GM23338 (cell line): Measurements from ENCODE around the gene TRPM7. TPM values are rescaled to one million over a fixed set of nuclear protein-coding genes. Genes with fewer than 3 reads are reported as not detected.

Experiments
- ATAC-seq: fragments of 200-7000 bp; cut with Tn5 transposase; 3 replicates; pipeline ENCODE4 v1.9.1; 2020
- DNase-seq: peaks from one replicate; pipeline ENCODE4 v3.0.0-alpha.2; 2015; ENCODE audit warnings: low spot score
- H2AFZ ChIP-seq: fragments of 200-600 bp; sonication (generic); 2 replicates; pipeline ENCODE4 v1.8.0; 2016; ENCODE audit warnings: antibody characterized with exemption, mild to moderate bottlenecking, moderate library complexity
- H3F3A ChIP-seq: fragments of 200-600 bp; sonication (generic); replicated peaks from 2 replicates; pipeline ENCODE4 v1.8.0; 2017; ENCODE audit warnings: antibody characterized with exemption, mixed run types, low read depth
- H3K27ac ChIP-seq: fragments of 200-600 bp; sonication (generic); 2 replicates; pipeline ENCODE4 v1.6.1; 2016; ENCODE audit warnings: low read depth
- H3K27me3 ChIP-seq: fragments of 200-600 bp; sonication (generic); 2 replicates; pipeline ENCODE4 v1.8.0; 2016; ENCODE audit warnings: mild to moderate bottlenecking, mixed run types, moderate library complexity; ENCODE audit not compliant: insufficient read depth
- H3K36me3 ChIP-seq: fragments of 200-600 bp; sonication (generic); 2 replicates; pipeline ENCODE4 v1.8.0; 2016; ENCODE audit warnings: mild to moderate bottlenecking; ENCODE audit not compliant: insufficient read depth
- H3K4me1 ChIP-seq: fragments of 200-600 bp; sonication (generic); 2 replicates; pipeline ENCODE4 v1.8.0; 2016; ENCODE audit warnings: mild to moderate bottlenecking, moderate library complexity; ENCODE audit not compliant: insufficient read depth
- H3K4me2 ChIP-seq: fragments of 200-600 bp; sonication (generic); 2 replicates; pipeline ENCODE4 v1.7.1; 2017; ENCODE audit warnings: mixed run types
- H3K4me3 ChIP-seq: fragments of 200-600 bp; sonication (generic); 2 replicates; pipeline ENCODE4 v1.6.1; 2016; ENCODE audit warnings: mixed run types
- H3K79me2 ChIP-seq: fragments of 200-600 bp; sonication (generic); replicated peaks from 2 replicates; pipeline ENCODE4 v1.8.0; 2017; ENCODE audit warnings: mild to moderate bottlenecking; ENCODE audit not compliant: insufficient read depth
- H3K9me2 ChIP-seq: fragments of 200-600 bp; sonication (generic); 2 replicates; pipeline ENCODE4 v1.8.0; 2017; ENCODE audit not compliant: insufficient read depth
- H4K20me1 ChIP-seq: fragments of 200-600 bp; sonication (generic); replicated peaks from 2 replicates; pipeline ENCODE4 v1.8.0; 2017; ENCODE audit warnings: mild to moderate bottlenecking; ENCODE audit not compliant: insufficient read depth
- H3K27ac Mint-ChIP-seq: 2 replicates; pipeline ENCODE4 v1.8.0; 2020; ENCODE audit warnings: inconsistent platforms, mild to moderate bottlenecking, moderate library complexity, mixed read lengths
- H3K27me3 Mint-ChIP-seq: 3 replicates; pipeline ENCODE4 v1.8.0; 2022; ENCODE audit warnings: low read depth, mild to moderate bottlenecking, moderate library complexity, mixed read lengths, inconsistent platforms; ENCODE audit not compliant: insufficient read depth, poor library complexity
- H3K36me3 Mint-ChIP-seq: 3 replicates; pipeline ENCODE4 v1.8.0; 2021; ENCODE audit warnings: low read depth, mild to moderate bottlenecking, inconsistent platforms, moderate library complexity, mixed read lengths
- H3K4me1 Mint-ChIP-seq: 3 replicates; pipeline ENCODE4 v1.8.0; 2020; ENCODE audit warnings: mild to moderate bottlenecking, inconsistent platforms, mixed read lengths
- H3K4me3 Mint-ChIP-seq: 3 replicates; pipeline ENCODE4 v1.8.0; 2021; ENCODE audit warnings: moderate library complexity, mild to moderate bottlenecking, inconsistent platforms, mixed read lengths
- H3K9me3 Mint-ChIP-seq: 3 replicates; pipeline ENCODE4 v1.8.0; 2020; ENCODE audit warnings: moderate library complexity, mild to moderate bottlenecking, inconsistent platforms, mixed read lengths
- EZH2phosphoT487 ChIP-seq: fragments of 200-600 bp; sonication (generic); IDR thresholded peaks from one replicate; pipeline ENCODE4 v1.8.1; 2018; ENCODE audit warnings: antibody characterized with exemption; ENCODE audit not compliant: unreplicated experiment
- JUNB ChIP-seq: IDR thresholded peaks from one replicate; pipeline ENCODE4 v1.6.1; 2016; ENCODE audit warnings: antibody characterized with exemption; ENCODE audit not compliant: unreplicated experiment
- POLR2AphosphoS5 ChIP-seq: IDR thresholded peaks from 2 replicates; pipeline ENCODE4 v1.6.1; 2016; ENCODE audit warnings: antibody characterized with exemption, low read depth
- STAT1 ChIP-seq: IDR thresholded peaks from one replicate; pipeline ENCODE4 v1.6.1; 2016; ENCODE audit warnings: antibody characterized with exemption; ENCODE audit not compliant: unreplicated experiment
- ZNF331 ChIP-seq: fragments of 250-450 bp; sonication (Bioruptor Pico); IDR thresholded peaks from 2 replicates; pipeline ENCODE4 v1.5.0; 2020; ENCODE audit warnings: low read depth, mild to moderate bottlenecking, moderate library complexity
- ZNF462 ChIP-seq: fragments of 250-450 bp; sonication (Bioruptor Pico); IDR thresholded peaks from 2 replicates; pipeline ENCODE4 v1.5.0; 2020; ENCODE audit warnings: mild to moderate bottlenecking, moderate library complexity
- polyA plus RNA-seq: library from polyadenylated mRNA; unstranded; fragments of >200 nt; fragmentation: Nextera tagmentation; extraction: Ambion mirVana; gene quantifications from 2 replicates; pipeline ENCODE4 v1.2.1, GENCODE V29; 2016
- total RNA-seq: library from RNA; depleted of rRNA; stranded (reverse); fragments of >200 nt; shearing (Covaris generic); gene quantifications from 2 replicates; pipeline ENCODE4 v1.2.3, GENCODE V29; 2014
- TF ChIP-seq, protein P1 (sequence below): IDR thresholded peaks from one replicate; pipeline ENCODE4 v1.6.1; 2018; ENCODE audit warnings: antibody characterized with exemption; ENCODE audit not compliant: unreplicated experiment
- TF ChIP-seq, protein P2 (sequence below): IDR thresholded peaks from 2 replicates; pipeline ENCODE4 v1.6.1; 2016; ENCODE audit warnings: antibody characterized with exemption
- TF ChIP-seq, protein P3 (sequence below), 2 experiments: fragments of 200-600 bp in 1 of 2; sonication (generic) in 1 of 2; conservative IDR thresholded peaks; 2 replicates each; pipeline versions ENCODE4 v1.5.1 to v1.6.1; 2016 to 2017; ENCODE audit warnings: antibody characterized with exemption in 2 of 2, low read depth in 2 of 2, mild to moderate bottlenecking in 2 of 2, moderate library complexity in 1 of 2

Gene TRPM7
- total and polyA plus RNA-seq, 2 experiments from 2014 or later: 8.3 to 41.0 TPM

- DNase-seq (no peak), ATAC-seq (no peak)
- H3K4me1 ChIP-seq: no peaks in the 10 kb centered on the region
- peaks cover 1% of the 10 kb centered on the region for H3K27me3 Mint-ChIP-seq
- H3K4me1 Mint-ChIP-seq: no peaks in the 10 kb centered on the region
- H4K20me1 ChIP-seq: no peaks in the 10 kb centered on the region
- no peak overlapping the region for H3K4me3 Mint-ChIP-seq
- H3K36me3 Mint-ChIP-seq: peaks cover 38% of the 10 kb centered on the region; the same call in 2 of the 3 replicates
- H3K9me3 Mint-ChIP-seq: no peaks in the 10 kb centered on the region
- H3K36me3 ChIP-seq: peaks cover 27% of the 10 kb centered on the region
- H3K4me3 ChIP-seq: no peak overlapping the region
- no peaks in the 10 kb centered on the region for H3K27me3 ChIP-seq
- H3K79me2 ChIP-seq: no peaks in the 10 kb centered on the region
- no peak overlapping the region for H2AFZ ChIP-seq
- no peak overlapping the region for H3K27ac ChIP-seq
- H3F3A ChIP-seq: no peaks in the 10 kb centered on the region
- no peaks in the 10 kb centered on the region for H3K9me2 ChIP-seq
- H3K4me2 ChIP-seq: no peak overlapping the region
- no peak overlapping the region; the same call in 1 of the 2 replicates for H3K27ac Mint-ChIP-seq
- TF ChIP-seq, protein P1, sequence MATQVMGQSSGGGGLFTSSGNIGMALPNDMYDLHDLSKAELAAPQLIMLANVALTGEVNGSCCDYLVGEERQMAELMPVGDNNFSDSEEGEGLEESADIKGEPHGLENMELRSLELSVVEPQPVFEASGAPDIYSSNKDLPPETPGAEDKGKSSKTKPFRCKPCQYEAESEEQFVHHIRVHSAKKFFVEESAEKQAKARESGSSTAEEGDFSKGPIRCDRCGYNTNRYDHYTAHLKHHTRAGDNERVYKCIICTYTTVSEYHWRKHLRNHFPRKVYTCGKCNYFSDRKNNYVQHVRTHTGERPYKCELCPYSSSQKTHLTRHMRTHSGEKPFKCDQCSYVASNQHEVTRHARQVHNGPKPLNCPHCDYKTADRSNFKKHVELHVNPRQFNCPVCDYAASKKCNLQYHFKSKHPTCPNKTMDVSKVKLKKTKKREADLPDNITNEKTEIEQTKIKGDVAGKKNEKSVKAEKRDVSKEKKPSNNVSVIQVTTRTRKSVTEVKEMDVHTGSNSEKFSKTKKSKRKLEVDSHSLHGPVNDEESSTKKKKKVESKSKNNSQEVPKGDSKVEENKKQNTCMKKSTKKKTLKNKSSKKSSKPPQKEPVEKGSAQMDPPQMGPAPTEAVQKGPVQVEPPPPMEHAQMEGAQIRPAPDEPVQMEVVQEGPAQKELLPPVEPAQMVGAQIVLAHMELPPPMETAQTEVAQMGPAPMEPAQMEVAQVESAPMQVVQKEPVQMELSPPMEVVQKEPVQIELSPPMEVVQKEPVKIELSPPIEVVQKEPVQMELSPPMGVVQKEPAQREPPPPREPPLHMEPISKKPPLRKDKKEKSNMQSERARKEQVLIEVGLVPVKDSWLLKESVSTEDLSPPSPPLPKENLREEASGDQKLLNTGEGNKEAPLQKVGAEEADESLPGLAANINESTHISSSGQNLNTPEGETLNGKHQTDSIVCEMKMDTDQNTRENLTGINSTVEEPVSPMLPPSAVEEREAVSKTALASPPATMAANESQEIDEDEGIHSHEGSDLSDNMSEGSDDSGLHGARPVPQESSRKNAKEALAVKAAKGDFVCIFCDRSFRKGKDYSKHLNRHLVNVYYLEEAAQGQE: no peak
- no peak for TF ChIP-seq STAT1
- TF ChIP-seq, protein P2, sequence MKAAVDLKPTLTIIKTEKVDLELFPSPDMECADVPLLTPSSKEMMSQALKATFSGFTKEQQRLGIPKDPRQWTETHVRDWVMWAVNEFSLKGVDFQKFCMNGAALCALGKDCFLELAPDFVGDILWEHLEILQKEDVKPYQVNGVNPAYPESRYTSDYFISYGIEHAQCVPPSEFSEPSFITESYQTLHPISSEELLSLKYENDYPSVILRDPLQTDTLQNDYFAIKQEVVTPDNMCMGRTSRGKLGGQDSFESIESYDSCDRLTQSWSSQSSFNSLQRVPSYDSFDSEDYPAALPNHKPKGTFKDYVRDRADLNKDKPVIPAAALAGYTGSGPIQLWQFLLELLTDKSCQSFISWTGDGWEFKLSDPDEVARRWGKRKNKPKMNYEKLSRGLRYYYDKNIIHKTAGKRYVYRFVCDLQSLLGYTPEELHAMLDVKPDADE: no peak
- TF ChIP-seq JUNB: no peak
- TF ChIP-seq POLR2AphosphoS5: no peak
- TF ChIP-seq, protein P3, sequence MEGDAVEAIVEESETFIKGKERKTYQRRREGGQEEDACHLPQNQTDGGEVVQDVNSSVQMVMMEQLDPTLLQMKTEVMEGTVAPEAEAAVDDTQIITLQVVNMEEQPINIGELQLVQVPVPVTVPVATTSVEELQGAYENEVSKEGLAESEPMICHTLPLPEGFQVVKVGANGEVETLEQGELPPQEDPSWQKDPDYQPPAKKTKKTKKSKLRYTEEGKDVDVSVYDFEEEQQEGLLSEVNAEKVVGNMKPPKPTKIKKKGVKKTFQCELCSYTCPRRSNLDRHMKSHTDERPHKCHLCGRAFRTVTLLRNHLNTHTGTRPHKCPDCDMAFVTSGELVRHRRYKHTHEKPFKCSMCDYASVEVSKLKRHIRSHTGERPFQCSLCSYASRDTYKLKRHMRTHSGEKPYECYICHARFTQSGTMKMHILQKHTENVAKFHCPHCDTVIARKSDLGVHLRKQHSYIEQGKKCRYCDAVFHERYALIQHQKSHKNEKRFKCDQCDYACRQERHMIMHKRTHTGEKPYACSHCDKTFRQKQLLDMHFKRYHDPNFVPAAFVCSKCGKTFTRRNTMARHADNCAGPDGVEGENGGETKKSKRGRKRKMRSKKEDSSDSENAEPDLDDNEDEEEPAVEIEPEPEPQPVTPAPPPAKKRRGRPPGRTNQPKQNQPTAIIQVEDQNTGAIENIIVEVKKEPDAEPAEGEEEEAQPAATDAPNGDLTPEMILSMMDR (conservative IDR thresholded peaks at IDR 0.05; ENCODE audit: low read depth in 2 of 2): no peak
- TF ChIP-seq ZNF462 (CRISPR knock-in tag): no peak
- TF ChIP-seq ZNF331 (CRISPR knock-in tag): no peak
- no peak for TF ChIP-seq EZH2phosphoT487
Measured at GRCh38 chr15:50577492-50577891, 109.1 kb downstream of the TRPM7 start.
